HEK293 (cell line): ENCODE data around the gene EPHB1.

Experiments
- CTCF ChIA-PET: fragments of 350-600 bp; formaldehyde crosslinking; extraction: SDS; loops from one replicate; lab custom pipeline; 2021; ENCODE audit warnings: antibody characterized with exemption; lab: Yijun Ruan, JAX
- POLR2A ChIA-PET: fragments of 300-600 bp; formaldehyde crosslinking; extraction: SDS; loops from one replicate; lab custom pipeline; 2020; ENCODE audit warnings: antibody characterized with exemption, inconsistent platforms; lab: Yijun Ruan, JAX
- H3K27ac ChIP-seq: fragments of 200-500 bp; sonication (Bioruptor generic); 2 replicates; pipeline ENCODE4 v1.5.1; 2014; ENCODE audit warnings: low read depth, low read length, control low read depth, inconsistent platforms; ENCODE audit errors: extremely low read depth
- H3K36me3 ChIP-seq, 2 experiments: fragments of 200-500 bp in 1 of 2; sonication (Bioruptor generic) in 1 of 2; 1 replicate in 1 of 2; 2 replicates in 1 of 2; pipeline ENCODE4 v1.5.1; 2014 to 2017; ENCODE audit warnings: inconsistent platforms in 2 of 2, low read length in 2 of 2; ENCODE audit not compliant: control insufficient read depth in 2 of 2, insufficient read depth in 1 of 2
- H3K4me1 ChIP-seq: fragments of 200-500 bp; sonication (Bioruptor generic); 2 replicates; pipeline ENCODE4 v1.5.1; 2014; ENCODE audit warnings: mild to moderate bottlenecking, low read length, inconsistent platforms; ENCODE audit not compliant: control insufficient read depth, insufficient read depth
- H3K4me3 ChIP-seq: 2 replicates; pipeline ENCODE4 v1.5.1; 2011; ENCODE audit warnings: low read depth, mild to moderate bottlenecking, control low read depth, low read length, moderate library complexity
- H3K9me3 ChIP-seq: fragments of 200-500 bp; sonication (Bioruptor generic); 2 replicates; pipeline ENCODE4 v1.5.1; 2014; ENCODE audit warnings: low read depth, low read length, inconsistent platforms; ENCODE audit not compliant: control insufficient read depth, insufficient read depth
- BCL11A ChIP-seq: fragments of 450-650 bp; formaldehyde crosslinking; IDR thresholded peaks from 2 replicates; pipeline ENCODE4 v1.5.1; 2016; ENCODE audit warnings: low read depth, missing biosample characterization, missing genetic modification characterization
- GLIS1 ChIP-seq: fragments of 450-650 bp; formaldehyde crosslinking; IDR thresholded peaks from 2 replicates; pipeline ENCODE4 v1.5.1; 2016; ENCODE audit warnings: missing biosample characterization, missing genetic modification characterization
- KLF9 ChIP-seq: fragments of 450-650 bp; formaldehyde crosslinking; IDR thresholded peaks from 2 replicates; pipeline ENCODE4 v1.5.1; 2016; ENCODE audit warnings: missing biosample characterization, missing genetic modification characterization, low read depth
- MYNN ChIP-seq: fragments of 450-650 bp; formaldehyde crosslinking; IDR thresholded peaks from 2 replicates; pipeline ENCODE4 v1.5.1; 2016; ENCODE audit warnings: missing biosample characterization, missing genetic modification characterization, borderline replicate concordance
- SALL2 ChIP-seq: fragments of 450-650 bp; formaldehyde crosslinking; IDR thresholded peaks from 2 replicates; pipeline ENCODE4 v1.5.0; 2017; ENCODE audit warnings: missing biosample characterization, mild to moderate bottlenecking, missing genetic modification characterization, borderline replicate concordance
- SP3 ChIP-seq: fragments of 450-650 bp; formaldehyde crosslinking; IDR thresholded peaks from 2 replicates; pipeline ENCODE4 v1.5.1; 2016; ENCODE audit warnings: missing biosample characterization, missing genetic modification characterization
- ZNF140 ChIP-seq: fragments of 450-650 bp; formaldehyde crosslinking; IDR thresholded peaks from 2 replicates; pipeline ENCODE4 v1.5.1; 2016; ENCODE audit warnings: missing biosample characterization, missing genetic modification characterization
- ZNF214 ChIP-seq: fragments of 450-650 bp; formaldehyde crosslinking; IDR thresholded peaks from 2 replicates; pipeline ENCODE4 v1.5.1; 2017; ENCODE audit warnings: missing biosample characterization, mild to moderate bottlenecking, missing genetic modification characterization, borderline replicate concordance
- ZNF248 ChIP-seq: fragments of 450-650 bp; formaldehyde crosslinking; IDR thresholded peaks from 2 replicates; pipeline ENCODE4 v1.5.1; 2017; ENCODE audit warnings: missing biosample characterization, missing genetic modification characterization
- ZNF341 ChIP-seq: fragments of 450-650 bp; formaldehyde crosslinking; IDR thresholded peaks from 2 replicates; pipeline ENCODE4; 2016; ENCODE audit warnings: low read depth, missing biosample characterization, missing genetic modification characterization
- ZNF571 ChIP-seq: fragments of 450-650 bp; formaldehyde crosslinking; IDR thresholded peaks from 2 replicates; pipeline ENCODE4 v1.5.0; 2017; ENCODE audit warnings: missing biosample characterization, missing genetic modification characterization
- TF ChIP-seq, protein P1 (sequence below): fragments of 450-650 bp; formaldehyde crosslinking; IDR thresholded peaks from 2 replicates; pipeline ENCODE4 v1.5.1; 2016; ENCODE audit warnings: missing biosample characterization, missing genetic modification characterization
- TF ChIP-seq, protein P2 (sequence below): fragments of 450-650 bp; formaldehyde crosslinking; IDR thresholded peaks from 2 replicates; pipeline ENCODE4 v1.5.0; 2017; ENCODE audit warnings: missing biosample characterization, missing genetic modification characterization, borderline replicate concordance
- TF ChIP-seq, protein P3 (sequence below): fragments of 450-650 bp; formaldehyde crosslinking; IDR thresholded peaks from 2 replicates; pipeline ENCODE4 v1.5.1; 2016; ENCODE audit warnings: missing biosample characterization, missing genetic modification characterization, borderline replicate concordance
- TF ChIP-seq, protein P4 (sequence below): fragments of 450-650 bp; formaldehyde crosslinking; IDR thresholded peaks from 2 replicates; pipeline ENCODE4 v1.5.1; 2016; ENCODE audit warnings: missing biosample characterization, missing genetic modification characterization
- TF ChIP-seq, protein P5 (sequence below): fragments of 450-650 bp; formaldehyde crosslinking; IDR thresholded peaks from 2 replicates; pipeline ENCODE4 v1.5.1; 2016; ENCODE audit warnings: missing biosample characterization, missing genetic modification characterization
- TF ChIP-seq, protein P6 (sequence below): IDR thresholded peaks from 2 replicates; pipeline ENCODE4 v1.6.1; 2011; ENCODE audit warnings: mild to moderate bottlenecking, low read depth, low read length, borderline replicate concordance
- TF ChIP-seq, protein P7 (sequence below): fragments of 450-650 bp; formaldehyde crosslinking; IDR thresholded peaks from 2 replicates; pipeline ENCODE4 v1.5.1; 2016; ENCODE audit warnings: missing biosample characterization, missing genetic modification characterization

EPHB1 gene

DNA sequence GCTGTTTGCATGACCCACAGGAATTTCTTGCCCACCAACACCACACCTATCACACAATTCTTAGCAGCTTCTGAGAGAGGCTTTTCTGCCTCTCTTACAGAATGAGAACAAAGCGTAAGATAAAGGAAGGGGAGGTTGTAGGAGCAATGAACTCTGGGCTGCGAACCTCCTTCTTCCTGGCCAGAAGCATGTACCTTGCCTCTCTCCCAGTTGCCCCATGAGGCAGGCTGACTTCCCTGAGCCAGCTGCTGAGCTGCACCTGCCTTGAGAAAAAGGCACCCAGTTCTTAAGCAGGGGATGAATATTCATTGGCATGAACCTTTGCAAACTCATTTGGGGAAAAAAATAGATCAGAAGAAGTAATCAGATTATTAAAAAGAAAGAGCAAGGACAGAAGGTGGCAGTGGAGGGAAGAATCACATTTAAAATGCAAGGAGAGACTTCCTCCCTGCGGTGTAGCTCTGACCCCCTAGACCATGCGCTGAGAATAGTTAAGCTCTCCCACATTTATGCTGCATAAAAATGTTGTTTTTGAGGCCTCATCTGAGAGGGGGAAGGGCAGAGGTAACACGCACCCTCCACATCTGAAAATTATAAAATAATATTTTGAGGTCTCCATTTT lies 304.8 kb downstream of the EPHB1 start:
- POLR2A ChIA-PET, result no interaction called here

More for the DNA sequence above, 304.8 kb downstream of the EPHB1 start:
- TF ChIP-seq, protein P1, sequence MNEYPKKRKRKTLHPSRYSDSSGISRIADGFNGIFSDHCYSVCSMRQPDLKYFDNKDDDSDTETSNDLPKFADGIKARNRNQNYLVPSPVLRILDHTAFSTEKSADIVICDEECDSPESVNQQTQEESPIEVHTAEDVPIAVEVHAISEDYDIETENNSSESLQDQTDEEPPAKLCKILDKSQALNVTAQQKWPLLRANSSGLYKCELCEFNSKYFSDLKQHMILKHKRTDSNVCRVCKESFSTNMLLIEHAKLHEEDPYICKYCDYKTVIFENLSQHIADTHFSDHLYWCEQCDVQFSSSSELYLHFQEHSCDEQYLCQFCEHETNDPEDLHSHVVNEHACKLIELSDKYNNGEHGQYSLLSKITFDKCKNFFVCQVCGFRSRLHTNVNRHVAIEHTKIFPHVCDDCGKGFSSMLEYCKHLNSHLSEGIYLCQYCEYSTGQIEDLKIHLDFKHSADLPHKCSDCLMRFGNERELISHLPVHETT, result no peak
- TF ChIP-seq ZNF341 (no peak), SP3 (tag by site-specific recombination) (no peak), ZNF214 (tag by site-specific recombination) (no peak), BCL11A (tag by site-specific recombination) (no peak), KLF9 (tag by site-specific recombination) (no peak), GLIS1 (tag by site-specific recombination) (no peak), MYNN (tag by site-specific recombination) (no peak), SALL2 (no peak), ZNF571 (tag by site-specific recombination) (no peak), ZNF140 (tag by site-specific recombination) (no peak), ZNF248 (tag by site-specific recombination) (no peak)
- TF ChIP-seq, protein P2, sequence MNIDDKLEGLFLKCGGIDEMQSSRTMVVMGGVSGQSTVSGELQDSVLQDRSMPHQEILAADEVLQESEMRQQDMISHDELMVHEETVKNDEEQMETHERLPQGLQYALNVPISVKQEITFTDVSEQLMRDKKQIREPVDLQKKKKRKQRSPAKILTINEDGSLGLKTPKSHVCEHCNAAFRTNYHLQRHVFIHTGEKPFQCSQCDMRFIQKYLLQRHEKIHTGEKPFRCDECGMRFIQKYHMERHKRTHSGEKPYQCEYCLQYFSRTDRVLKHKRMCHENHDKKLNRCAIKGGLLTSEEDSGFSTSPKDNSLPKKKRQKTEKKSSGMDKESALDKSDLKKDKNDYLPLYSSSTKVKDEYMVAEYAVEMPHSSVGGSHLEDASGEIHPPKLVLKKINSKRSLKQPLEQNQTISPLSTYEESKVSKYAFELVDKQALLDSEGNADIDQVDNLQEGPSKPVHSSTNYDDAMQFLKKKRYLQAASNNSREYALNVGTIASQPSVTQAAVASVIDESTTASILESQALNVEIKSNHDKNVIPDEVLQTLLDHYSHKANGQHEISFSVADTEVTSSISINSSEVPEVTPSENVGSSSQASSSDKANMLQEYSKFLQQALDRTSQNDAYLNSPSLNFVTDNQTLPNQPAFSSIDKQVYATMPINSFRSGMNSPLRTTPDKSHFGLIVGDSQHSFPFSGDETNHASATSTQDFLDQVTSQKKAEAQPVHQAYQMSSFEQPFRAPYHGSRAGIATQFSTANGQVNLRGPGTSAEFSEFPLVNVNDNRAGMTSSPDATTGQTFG, result no peak
- TF ChIP-seq, protein P3, sequence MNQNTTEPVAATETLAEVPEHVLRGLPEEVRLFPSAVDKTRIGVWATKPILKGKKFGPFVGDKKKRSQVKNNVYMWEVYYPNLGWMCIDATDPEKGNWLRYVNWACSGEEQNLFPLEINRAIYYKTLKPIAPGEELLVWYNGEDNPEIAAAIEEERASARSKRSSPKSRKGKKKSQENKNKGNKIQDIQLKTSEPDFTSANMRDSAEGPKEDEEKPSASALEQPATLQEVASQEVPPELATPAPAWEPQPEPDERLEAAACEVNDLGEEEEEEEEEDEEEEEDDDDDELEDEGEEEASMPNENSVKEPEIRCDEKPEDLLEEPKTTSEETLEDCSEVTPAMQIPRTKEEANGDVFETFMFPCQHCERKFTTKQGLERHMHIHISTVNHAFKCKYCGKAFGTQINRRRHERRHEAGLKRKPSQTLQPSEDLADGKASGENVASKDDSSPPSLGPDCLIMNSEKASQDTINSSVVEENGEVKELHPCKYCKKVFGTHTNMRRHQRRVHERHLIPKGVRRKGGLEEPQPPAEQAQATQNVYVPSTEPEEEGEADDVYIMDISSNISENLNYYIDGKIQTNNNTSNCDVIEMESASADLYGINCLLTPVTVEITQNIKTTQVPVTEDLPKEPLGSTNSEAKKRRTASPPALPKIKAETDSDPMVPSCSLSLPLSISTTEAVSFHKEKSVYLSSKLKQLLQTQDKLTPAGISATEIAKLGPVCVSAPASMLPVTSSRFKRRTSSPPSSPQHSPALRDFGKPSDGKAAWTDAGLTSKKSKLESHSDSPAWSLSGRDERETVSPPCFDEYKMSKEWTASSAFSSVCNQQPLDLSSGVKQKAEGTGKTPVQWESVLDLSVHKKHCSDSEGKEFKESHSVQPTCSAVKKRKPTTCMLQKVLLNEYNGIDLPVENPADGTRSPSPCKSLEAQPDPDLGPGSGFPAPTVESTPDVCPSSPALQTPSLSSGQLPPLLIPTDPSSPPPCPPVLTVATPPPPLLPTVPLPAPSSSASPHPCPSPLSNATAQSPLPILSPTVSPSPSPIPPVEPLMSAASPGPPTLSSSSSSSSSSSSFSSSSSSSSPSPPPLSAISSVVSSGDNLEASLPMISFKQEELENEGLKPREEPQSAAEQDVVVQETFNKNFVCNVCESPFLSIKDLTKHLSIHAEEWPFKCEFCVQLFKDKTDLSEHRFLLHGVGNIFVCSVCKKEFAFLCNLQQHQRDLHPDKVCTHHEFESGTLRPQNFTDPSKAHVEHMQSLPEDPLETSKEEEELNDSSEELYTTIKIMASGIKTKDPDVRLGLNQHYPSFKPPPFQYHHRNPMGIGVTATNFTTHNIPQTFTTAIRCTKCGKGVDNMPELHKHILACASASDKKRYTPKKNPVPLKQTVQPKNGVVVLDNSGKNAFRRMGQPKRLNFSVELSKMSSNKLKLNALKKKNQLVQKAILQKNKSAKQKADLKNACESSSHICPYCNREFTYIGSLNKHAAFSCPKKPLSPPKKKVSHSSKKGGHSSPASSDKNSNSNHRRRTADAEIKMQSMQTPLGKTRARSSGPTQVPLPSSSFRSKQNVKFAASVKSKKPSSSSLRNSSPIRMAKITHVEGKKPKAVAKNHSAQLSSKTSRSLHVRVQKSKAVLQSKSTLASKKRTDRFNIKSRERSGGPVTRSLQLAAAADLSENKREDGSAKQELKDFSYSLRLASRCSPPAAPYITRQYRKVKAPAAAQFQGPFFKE, result no peak
- TF ChIP-seq, protein P4, sequence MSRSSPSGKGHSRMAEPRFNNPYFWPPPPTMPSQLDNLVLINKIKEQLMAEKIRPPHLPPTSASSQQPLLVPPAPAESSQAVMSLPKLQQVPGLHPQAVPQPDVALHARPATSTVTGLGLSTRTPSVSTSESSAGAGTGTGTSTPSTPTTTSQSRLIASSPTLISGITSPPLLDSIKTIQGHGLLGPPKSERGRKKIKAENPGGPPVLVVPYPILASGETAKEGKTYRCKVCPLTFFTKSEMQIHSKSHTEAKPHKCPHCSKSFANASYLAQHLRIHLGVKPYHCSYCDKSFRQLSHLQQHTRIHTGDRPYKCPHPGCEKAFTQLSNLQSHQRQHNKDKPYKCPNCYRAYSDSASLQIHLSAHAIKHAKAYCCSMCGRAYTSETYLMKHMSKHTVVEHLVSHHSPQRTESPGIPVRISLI (tag by site-specific recombination), result no peak
- TF ChIP-seq, protein P5, sequence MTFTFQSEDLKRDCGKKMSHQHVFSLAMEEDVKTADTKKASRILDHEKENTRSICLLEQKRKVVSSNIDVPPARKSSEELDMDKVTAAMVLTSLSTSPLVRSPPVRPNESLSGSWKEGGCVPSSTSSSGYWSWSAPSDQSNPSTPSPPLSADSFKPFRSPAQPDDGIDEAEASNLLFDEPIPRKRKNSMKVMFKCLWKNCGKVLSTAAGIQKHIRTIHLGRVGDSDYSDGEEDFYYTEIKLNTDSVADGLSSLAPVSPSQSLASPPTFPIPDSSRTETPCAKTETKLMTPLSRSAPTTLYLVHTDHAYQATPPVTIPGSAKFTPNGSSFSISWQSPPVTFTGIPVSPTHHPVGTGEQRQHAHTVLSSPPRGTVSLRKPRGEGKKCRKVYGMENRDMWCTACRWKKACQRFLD, result no peak
- TF ChIP-seq, protein P6, sequence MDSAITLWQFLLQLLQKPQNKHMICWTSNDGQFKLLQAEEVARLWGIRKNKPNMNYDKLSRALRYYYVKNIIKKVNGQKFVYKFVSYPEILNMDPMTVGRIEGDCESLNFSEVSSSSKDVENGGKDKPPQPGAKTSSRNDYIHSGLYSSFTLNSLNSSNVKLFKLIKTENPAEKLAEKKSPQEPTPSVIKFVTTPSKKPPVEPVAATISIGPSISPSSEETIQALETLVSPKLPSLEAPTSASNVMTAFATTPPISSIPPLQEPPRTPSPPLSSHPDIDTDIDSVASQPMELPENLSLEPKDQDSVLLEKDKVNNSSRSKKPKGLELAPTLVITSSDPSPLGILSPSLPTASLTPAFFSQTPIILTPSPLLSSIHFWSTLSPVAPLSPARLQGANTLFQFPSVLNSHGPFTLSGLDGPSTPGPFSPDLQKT, result no peak
- TF ChIP-seq, protein P7, sequence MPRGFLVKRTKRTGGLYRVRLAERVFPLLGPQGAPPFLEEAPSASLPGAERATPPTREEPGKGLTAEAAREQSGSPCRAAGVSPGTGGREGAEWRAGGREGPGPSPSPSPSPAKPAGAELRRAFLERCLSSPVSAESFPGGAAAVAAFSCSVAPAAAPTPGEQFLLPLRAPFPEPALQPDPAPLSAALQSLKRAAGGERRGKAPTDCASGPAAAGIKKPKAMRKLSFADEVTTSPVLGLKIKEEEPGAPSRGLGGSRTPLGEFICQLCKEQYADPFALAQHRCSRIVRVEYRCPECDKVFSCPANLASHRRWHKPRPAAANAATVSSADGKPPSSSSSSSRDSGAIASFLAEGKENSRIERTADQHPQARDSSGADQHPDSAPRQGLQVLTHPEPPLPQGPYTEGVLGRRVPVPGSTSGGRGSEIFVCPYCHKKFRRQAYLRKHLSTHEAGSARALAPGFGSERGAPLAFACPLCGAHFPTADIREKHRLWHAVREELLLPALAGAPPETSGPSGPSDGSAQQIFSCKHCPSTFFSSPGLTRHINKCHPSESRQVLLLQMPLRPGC (tag by site-specific recombination), result no peak
- Histone ChIP-seq H3K36me3 (no peaks in the 10 kb centered on the region), H3K4me3 (no peak overlapping the region), H3K4me1 (no peaks in the 10 kb centered on the region), H3K27ac (no peak overlapping the region), H3K9me3 (no peaks in the 10 kb centered on the region)
- CTCF ChIA-PET, result interaction anchor here (1.3 kb wide), 1 partner anchor 405 kb away, joined by 5 read pairs; no protein-coding TSS in a partner anchor
